Stomach (tissue), 9 donors: ENCODE data around the gene PRR22. TPM values are rescaled to one million over a fixed set of nuclear protein-coding genes. Genes with fewer than 3 reads are reported as not detected.

Source experiments
- DNase-seq, 2 donors: peaks; one replicate each; pipeline versions ENCODE4 v3.0.0 to v3.0.0-alpha.2; 2013 to 2019
- H3K27ac ChIP-seq, 5 donors: fragments of 200-600 bp in 4 of 5; sonication (generic) in 4 of 5; one replicate each; pipeline ENCODE4 v1.5.1; 2013 to 2019; ENCODE audit warnings: mild to moderate bottlenecking in 1 of 5, moderate library complexity in 1 of 5
- H3K27me3 ChIP-seq, 3 donors: fragments of 200-600 bp; sonication (generic); one replicate each; pipeline ENCODE4 v1.5.1; 2017 to 2019; ENCODE audit warnings: mixed run types in 1 of 3
- H3K36me3 ChIP-seq, 4 donors: fragments of 200-600 bp; sonication (generic); 1 replicate in 3 of 4; 2 replicates in 1 of 4; pipeline ENCODE4 v1.5.1; 2016 to 2019
- H3K4me1 ChIP-seq, 4 donors: fragments of 200-600 bp; sonication (generic); one replicate each; pipeline ENCODE4 v1.5.1; 2016 to 2019
- H3K4me3 ChIP-seq, 4 donors: fragments of 200-600 bp; sonication (generic) in 3 of 4; one replicate each; pipeline ENCODE4 v1.5.1; 2016 to 2019; ENCODE audit warnings: mild to moderate bottlenecking in 1 of 4
- H3K9me3 ChIP-seq, 4 donors: fragments of 200-600 bp; sonication (generic); one replicate each; pipeline ENCODE4 v1.5.1; 2016 to 2019
- EP300 ChIP-seq: sonication (generic); formaldehyde crosslinking; IDR thresholded peaks from one replicate; pipeline ENCODE4 v1.6.1; 2017; ENCODE audit warnings: antibody characterized with exemption
- POLR2A ChIP-seq, 4 donors: fragments of 450-650 bp; IDR thresholded peaks; one replicate each; pipeline ENCODE4 v1.6.1; 2016; ENCODE audit warnings: antibody characterized with exemption in 4 of 4, control low read depth in 2 of 4, mild to moderate bottlenecking in 1 of 4, moderate library complexity in 1 of 4
- POLR2AphosphoS5 ChIP-seq, 3 donors: sonication (generic); formaldehyde crosslinking; IDR thresholded peaks; one replicate each; pipeline ENCODE4 v1.6.1; 2016; ENCODE audit warnings: antibody characterized with exemption in 3 of 3
- WGBS, 5 donors: extraction: QIAGEN DNeasy Blood & Tissue Kit in 3 of 5; methylation state at CpG; one replicate each; pipeline versions ENCODE4 v1.1.5 to v1.1.7; 2013 to 2018; 5-methylcytosine and 5-hydroxymethylcytosine counted together
- intact Hi-C: fragments of 100-400 bp; cut with DNase I; formaldehyde crosslinking; loops from one replicate; pipeline ENCODE4 v1.15.1; 2023; ENCODE audit warnings: low total_unique reads
- polyA plus RNA-seq, 3 donors: library from polyadenylated mRNA; stranded (reverse); fragments of 200-250 nt; gene quantifications; one replicate each; pipeline ENCODE4 v1.2.3, GENCODE V29; 2013
- total RNA-seq, 5 donors: library from RNA; depleted of rRNA; stranded (reverse); fragments of >200 nt; gene quantifications; one replicate each; pipeline versions ENCODE4 v1.1.0 to v1.2.3, GENCODE V29; 2014 to 2016
- TF ChIP-seq, protein P1 (sequence below), 7 experiments: fragments of 450-650 bp in 4 of 7; fragments of 200-600 bp in 3 of 7; sonication (generic) in 3 of 7; IDR thresholded peaks; one replicate each; pipeline ENCODE4 v1.5.1; 2016 to 2019; ENCODE audit warnings: antibody characterized with exemption in 7 of 7, control low read depth in 2 of 7, mild to moderate bottlenecking in 1 of 7
- donor health status: healthy with polysubstance abuse.
- donor health status: Bipolar disorder and iron deficiency.
- donor health status: healthy.

PRR22 gene
- total and polyA plus RNA-seq, 8 donors = 0.73 to 12.1 (median 6.4) TPM; not detected in 1

DNA sequence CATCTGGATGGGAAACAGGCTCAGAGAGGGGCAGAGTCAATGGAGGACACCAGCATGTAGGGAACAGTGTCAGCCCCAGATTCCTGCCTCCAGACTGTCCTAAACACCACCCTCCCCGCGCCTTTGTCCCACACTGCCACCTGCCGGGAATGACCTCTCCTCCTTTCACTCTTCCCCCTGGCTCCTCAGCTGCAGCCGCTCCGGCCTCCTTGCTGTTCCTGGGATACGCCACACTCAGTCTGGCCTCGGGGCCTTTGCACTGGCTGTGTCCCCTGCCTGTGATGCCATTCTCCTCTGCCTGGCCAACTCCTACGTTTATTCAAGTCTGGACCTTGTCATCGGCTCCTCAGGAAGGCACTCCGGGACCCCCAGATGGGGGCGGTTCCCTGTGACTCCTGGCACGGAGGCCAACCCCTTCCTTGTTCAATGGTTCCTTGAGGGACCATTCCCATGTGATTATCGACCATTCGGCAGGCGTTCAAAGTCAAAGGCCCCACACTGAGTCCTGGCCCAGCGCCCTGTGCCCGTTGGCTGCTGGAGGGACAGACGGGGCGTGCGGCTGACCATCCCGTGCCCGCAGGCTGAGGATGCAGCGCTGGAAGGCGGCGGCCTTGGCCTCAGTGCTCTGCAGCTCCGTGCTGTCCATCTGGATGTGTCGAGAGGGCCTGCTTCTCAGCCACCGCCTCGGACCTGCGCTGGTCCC lies 39.2 kb upstream of the PRR22 start:
- intact Hi-C loops = no loop called here
- H3K4me3 ChIP-seq = no peak overlapping the region
- peak; percentile 46 to 71 for DNase-seq

DNA sequence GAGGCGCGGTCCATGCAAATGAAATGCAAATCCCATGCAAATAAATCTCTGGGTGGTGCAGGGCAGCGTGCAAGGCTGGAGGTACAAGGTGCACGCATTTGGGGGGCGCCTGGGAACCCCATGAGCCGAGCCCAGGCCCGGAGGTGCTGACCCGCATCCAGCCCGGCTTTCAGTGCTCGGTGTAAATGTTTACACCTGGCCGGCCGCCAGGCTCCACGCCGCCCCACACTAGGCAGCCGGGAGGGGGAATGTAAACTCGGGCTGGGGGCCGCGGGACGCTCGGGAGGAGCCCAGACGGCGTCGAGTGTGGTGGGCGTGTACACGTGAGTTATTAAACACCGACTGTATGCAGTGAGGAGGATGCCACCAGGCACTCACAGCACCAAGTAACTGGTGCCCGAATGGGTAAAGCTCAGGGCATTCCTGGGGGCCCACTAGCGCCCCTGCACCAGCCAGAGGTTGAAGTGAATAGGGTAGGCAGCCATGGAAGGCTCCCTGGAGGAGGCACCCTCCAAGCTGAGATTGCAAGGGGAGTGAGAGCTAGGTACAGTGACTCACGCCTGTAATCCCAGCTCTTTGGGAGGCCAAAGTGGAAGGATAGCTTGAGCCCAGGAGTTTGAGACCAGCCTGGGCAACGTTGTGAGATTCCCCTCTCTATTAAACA lies 37.8 kb upstream of the PRR22 start:
- Histone ChIP-seq H3K27me3 (no peaks in the 10 kb centered on the region), H3K4me3 (no peak overlapping the region), H3K9me3 (no peaks in the 10 kb centered on the region), H3K36me3 (no peaks in the 10 kb centered on the region), H3K27ac (no peak overlapping the region), H3K4me1 (peaks cover 17 to 41% (median 21%) of the 10 kb centered on the region in 4 donors)
- peak; percentile 62 to 69 for DNase-seq
- TF ChIP-seq POLR2AphosphoS5 (IDR thresholded peaks at IDR 0.05) = no peak
- no peak for TF ChIP-seq EP300
- TF ChIP-seq POLR2A (IDR thresholded peaks at IDR 0.05) = no peak
- TF ChIP-seq, protein P1, sequence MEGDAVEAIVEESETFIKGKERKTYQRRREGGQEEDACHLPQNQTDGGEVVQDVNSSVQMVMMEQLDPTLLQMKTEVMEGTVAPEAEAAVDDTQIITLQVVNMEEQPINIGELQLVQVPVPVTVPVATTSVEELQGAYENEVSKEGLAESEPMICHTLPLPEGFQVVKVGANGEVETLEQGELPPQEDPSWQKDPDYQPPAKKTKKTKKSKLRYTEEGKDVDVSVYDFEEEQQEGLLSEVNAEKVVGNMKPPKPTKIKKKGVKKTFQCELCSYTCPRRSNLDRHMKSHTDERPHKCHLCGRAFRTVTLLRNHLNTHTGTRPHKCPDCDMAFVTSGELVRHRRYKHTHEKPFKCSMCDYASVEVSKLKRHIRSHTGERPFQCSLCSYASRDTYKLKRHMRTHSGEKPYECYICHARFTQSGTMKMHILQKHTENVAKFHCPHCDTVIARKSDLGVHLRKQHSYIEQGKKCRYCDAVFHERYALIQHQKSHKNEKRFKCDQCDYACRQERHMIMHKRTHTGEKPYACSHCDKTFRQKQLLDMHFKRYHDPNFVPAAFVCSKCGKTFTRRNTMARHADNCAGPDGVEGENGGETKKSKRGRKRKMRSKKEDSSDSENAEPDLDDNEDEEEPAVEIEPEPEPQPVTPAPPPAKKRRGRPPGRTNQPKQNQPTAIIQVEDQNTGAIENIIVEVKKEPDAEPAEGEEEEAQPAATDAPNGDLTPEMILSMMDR (IDR thresholded peaks at IDR 0.05) = no peak
- 15 to 41% (median 22%) methylated on average over 18 to 30 of the region's 30 CpGs for WGBS, 5 donors
- intact Hi-C loops = no loop called here

More for the DNA sequence above, 39.2 kb upstream of the PRR22 start:
- Histone ChIP-seq H3K27ac (no peak overlapping the region), H3K27me3 (peaks cover 0 to 5% (median 0%) of the 10 kb centered on the region in 3 donors), H3K36me3 (no peaks in the 10 kb centered on the region), H3K9me3 (no peaks in the 10 kb centered on the region), H3K4me1 (peaks cover 24 to 43% (median 31%) of the 10 kb centered on the region in 4 donors)
- 76 to 84% (median 81%) methylated on average over 27 to 30 of the region's 30 CpGs for WGBS, 5 donors
- TF ChIP-seq POLR2AphosphoS5 (IDR thresholded peaks at IDR 0.05) = no peak
- no peak for TF ChIP-seq POLR2A (IDR thresholded peaks at IDR 0.05)
- TF ChIP-seq, protein P1 (IDR thresholded peaks at IDR 0.05) = peak in 3 of 7 experiments; percentile 27 to 47 (median 37)

DNA sequence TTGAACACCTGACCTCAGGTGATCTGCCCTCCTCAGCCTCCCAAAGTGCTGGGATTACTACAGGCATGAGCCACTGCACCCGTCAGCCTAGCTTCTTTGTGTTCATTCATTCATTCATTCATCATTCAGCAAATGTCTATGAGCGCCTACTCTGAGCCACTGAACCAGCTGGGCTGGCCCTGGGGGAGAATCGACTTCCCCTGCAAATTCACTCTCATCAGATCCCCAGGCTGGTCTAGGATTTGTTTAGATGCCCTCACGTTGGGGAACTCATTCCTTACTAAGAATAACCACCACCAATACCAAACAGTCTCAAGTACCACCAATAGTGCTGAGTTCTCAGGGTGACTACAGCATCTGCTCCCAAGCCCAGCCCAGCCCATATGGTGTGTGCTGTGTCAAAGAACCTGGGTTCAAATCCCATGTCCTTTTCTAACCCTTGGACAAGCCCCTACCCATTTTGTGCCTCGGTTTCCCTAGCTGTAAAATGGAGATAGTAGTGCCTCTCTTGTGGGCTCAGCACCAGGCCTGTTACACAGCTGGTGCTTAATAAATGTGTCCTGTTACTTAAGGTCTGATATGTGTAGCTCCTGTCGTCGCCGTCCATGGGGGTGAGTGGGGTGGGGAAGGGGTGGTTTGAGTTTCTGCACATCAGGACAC lies 37.1 kb upstream of the PRR22 start:
- intact Hi-C loops = no loop called here
- Histone ChIP-seq H3K36me3 (no peaks in the 10 kb centered on the region), H3K27me3 (no peaks in the 10 kb centered on the region), H3K4me1 (peaks cover 11 to 34% (median 14%) of the 10 kb centered on the region in 4 donors), H3K27ac (no peak overlapping the region), H3K9me3 (no peaks in the 10 kb centered on the region), H3K4me3 (no peak overlapping the region)
- no peak for TF ChIP-seq POLR2AphosphoS5 (IDR thresholded peaks at IDR 0.05)
- TF ChIP-seq EP300 = no peak
- TF ChIP-seq, protein P1 (IDR thresholded peaks at IDR 0.05) = no peak
- no peak for TF ChIP-seq POLR2A (IDR thresholded peaks at IDR 0.05)
- DNase-seq = no peak
- 32 to 52% (median 44%) methylated on average over 8 of the region's 8 CpGs for WGBS, 5 donors

DNA sequence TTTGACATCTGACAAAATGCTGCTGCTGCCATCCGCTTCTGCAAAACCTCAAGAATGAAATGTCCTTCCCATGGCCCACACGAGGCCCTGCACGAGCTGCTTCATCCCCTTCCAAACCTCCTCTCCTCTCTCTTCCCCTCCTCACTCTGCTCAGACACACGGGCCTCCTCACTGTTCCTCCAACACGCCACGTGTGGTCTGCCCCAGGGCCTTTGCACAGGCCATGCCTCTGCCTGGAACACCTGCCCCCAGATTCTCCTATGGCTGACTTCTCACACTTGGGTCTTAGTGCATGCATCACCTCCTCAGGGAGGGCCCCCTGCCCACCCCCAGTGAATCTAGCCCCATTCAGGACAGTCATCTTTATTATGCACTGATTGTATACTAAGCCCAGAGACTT lies 36.2 kb upstream of the PRR22 start:
- Histone ChIP-seq H3K27me3 (no peaks in the 10 kb centered on the region), H3K4me3 (no peak overlapping the region), H3K9me3 (no peaks in the 10 kb centered on the region), H3K36me3 (no peaks in the 10 kb centered on the region), H3K27ac (no peak overlapping the region), H3K4me1 (peaks cover 10 to 28% (median 11%) of the 10 kb centered on the region in 4 donors)
- 43 to 75% (median 63%) methylated on average over 6 of the region's 6 CpGs for WGBS, 5 donors
- peak in 1 of 2 donors; percentile 12 for DNase-seq
- intact Hi-C loops = no loop called here
- TF ChIP-seq POLR2A (IDR thresholded peaks at IDR 0.05) (no peak), EP300 (no peak), POLR2AphosphoS5 (IDR thresholded peaks at IDR 0.05) (no peak)
- TF ChIP-seq, protein P1 (IDR thresholded peaks at IDR 0.05) = no peak
